HCT116 (cell line): ENCODE results near the gene MTMR10.

Experiments used
- EGR1 ChIP-seq: IDR thresholded peaks from 2 replicates; pipeline ENCODE4 v1.6.1; 2012; ENCODE audit warnings: low read depth
- EZH2phosphoT487 ChIP-seq: fragments of 200-600 bp; IDR thresholded peaks from 2 replicates; pipeline ENCODE4 v1.6.1; 2018; ENCODE audit warnings: antibody characterized with exemption, borderline replicate concordance
- POLR2A ChIP-seq: IDR thresholded peaks from 2 replicates; pipeline ENCODE4 v1.7.0; 2011; ENCODE audit warnings: borderline replicate concordance; ENCODE audit not compliant: insufficient read depth, insufficient read length; ENCODE audit errors: extremely low read depth
- POLR2AphosphoS5 ChIP-seq: IDR thresholded peaks from 2 replicates; pipeline ENCODE4 v1.6.1; 2011; ENCODE audit warnings: mild to moderate bottlenecking, low read depth, low read length, moderate library complexity
- SIN3A ChIP-seq: IDR thresholded peaks from 2 replicates; pipeline ENCODE4 v1.6.1; 2012; ENCODE audit warnings: low read depth
- YY1 ChIP-seq: IDR thresholded peaks from 2 replicates; pipeline ENCODE4 v1.6.1; 2011; ENCODE audit warnings: low read length, low read depth, moderate library complexity, mild to moderate bottlenecking; ENCODE audit not compliant: insufficient replicate concordance; ENCODE audit errors: extremely low read depth
- ZFX ChIP-seq: fragments of 450-650 bp; IDR thresholded peaks from 2 replicates; pipeline ENCODE4 v1.6.1; 2017
- TF ChIP-seq, protein P1 (sequence below), 3 experiments: fragments of 200-600 bp in 1 of 3; sonication (generic) in 1 of 3; IDR thresholded peaks in 2 of 3; conservative IDR thresholded peaks in 1 of 3; 2 replicates each; pipeline ENCODE4 v1.5.1; 2012 to 2017; ENCODE audit warnings: low read depth in 2 of 3, low read length in 2 of 3, antibody characterized with exemption in 1 of 3, borderline replicate concordance in 1 of 3, control low read depth in 1 of 3, mild to moderate bottlenecking in 1 of 3, mixed read lengths in 1 of 3, mixed run types in 1 of 3, moderate library complexity in 1 of 3; ENCODE audit not compliant: insufficient read depth in 1 of 3
- TF ChIP-seq, protein P2 (sequence below): IDR thresholded peaks from 2 replicates; pipeline ENCODE4 v1.6.1; 2012; ENCODE audit warnings: low read depth
- TF ChIP-seq, protein P3 (sequence below): IDR thresholded peaks from 2 replicates; pipeline ENCODE4 v1.6.1; 2012

GRCh38 chr15:31039961-31040360 is 48.5 kb upstream of the MTMR10 start:
- TF ChIP-seq YY1 (no peak), POLR2AphosphoS5 (no peak), ZFX (no peak), SIN3A (no peak), POLR2A (no peak), EZH2phosphoT487 (no peak), EGR1 (no peak)
- TF ChIP-seq, protein P1, sequence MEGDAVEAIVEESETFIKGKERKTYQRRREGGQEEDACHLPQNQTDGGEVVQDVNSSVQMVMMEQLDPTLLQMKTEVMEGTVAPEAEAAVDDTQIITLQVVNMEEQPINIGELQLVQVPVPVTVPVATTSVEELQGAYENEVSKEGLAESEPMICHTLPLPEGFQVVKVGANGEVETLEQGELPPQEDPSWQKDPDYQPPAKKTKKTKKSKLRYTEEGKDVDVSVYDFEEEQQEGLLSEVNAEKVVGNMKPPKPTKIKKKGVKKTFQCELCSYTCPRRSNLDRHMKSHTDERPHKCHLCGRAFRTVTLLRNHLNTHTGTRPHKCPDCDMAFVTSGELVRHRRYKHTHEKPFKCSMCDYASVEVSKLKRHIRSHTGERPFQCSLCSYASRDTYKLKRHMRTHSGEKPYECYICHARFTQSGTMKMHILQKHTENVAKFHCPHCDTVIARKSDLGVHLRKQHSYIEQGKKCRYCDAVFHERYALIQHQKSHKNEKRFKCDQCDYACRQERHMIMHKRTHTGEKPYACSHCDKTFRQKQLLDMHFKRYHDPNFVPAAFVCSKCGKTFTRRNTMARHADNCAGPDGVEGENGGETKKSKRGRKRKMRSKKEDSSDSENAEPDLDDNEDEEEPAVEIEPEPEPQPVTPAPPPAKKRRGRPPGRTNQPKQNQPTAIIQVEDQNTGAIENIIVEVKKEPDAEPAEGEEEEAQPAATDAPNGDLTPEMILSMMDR (IDR thresholded peaks at IDR 0.05 in 2 of 3, conservative IDR thresholded peaks at IDR 0.05 in 1 of 3; ENCODE audit: borderline replicate concordance in 1 of 3, insufficient read depth in 1 of 3, low read depth in 2 of 3, low read length in 2 of 3), result no peak
- TF ChIP-seq, protein P2, sequence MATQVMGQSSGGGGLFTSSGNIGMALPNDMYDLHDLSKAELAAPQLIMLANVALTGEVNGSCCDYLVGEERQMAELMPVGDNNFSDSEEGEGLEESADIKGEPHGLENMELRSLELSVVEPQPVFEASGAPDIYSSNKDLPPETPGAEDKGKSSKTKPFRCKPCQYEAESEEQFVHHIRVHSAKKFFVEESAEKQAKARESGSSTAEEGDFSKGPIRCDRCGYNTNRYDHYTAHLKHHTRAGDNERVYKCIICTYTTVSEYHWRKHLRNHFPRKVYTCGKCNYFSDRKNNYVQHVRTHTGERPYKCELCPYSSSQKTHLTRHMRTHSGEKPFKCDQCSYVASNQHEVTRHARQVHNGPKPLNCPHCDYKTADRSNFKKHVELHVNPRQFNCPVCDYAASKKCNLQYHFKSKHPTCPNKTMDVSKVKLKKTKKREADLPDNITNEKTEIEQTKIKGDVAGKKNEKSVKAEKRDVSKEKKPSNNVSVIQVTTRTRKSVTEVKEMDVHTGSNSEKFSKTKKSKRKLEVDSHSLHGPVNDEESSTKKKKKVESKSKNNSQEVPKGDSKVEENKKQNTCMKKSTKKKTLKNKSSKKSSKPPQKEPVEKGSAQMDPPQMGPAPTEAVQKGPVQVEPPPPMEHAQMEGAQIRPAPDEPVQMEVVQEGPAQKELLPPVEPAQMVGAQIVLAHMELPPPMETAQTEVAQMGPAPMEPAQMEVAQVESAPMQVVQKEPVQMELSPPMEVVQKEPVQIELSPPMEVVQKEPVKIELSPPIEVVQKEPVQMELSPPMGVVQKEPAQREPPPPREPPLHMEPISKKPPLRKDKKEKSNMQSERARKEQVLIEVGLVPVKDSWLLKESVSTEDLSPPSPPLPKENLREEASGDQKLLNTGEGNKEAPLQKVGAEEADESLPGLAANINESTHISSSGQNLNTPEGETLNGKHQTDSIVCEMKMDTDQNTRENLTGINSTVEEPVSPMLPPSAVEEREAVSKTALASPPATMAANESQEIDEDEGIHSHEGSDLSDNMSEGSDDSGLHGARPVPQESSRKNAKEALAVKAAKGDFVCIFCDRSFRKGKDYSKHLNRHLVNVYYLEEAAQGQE, result no peak
- TF ChIP-seq, protein P3, sequence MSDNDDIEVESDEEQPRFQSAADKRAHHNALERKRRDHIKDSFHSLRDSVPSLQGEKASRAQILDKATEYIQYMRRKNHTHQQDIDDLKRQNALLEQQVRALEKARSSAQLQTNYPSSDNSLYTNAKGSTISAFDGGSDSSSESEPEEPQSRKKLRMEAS, result no peak
